Spinal cord (tissue), 10 donors: ENCODE data around the gene EEFSEC. TPM values are rescaled to one million over a fixed set of nuclear protein-coding genes. Genes with fewer than 3 reads are reported as not detected.

ENCODE experiments used
- DNase-seq, 6 donors: peaks; one replicate each; pipeline versions ENCODE4 v3.0.0 to v3.0.0-alpha.2; 2013 to 2015; ENCODE audit warnings: low spot score in 6 of 6, low read depth in 4 of 6
- H3K27ac ChIP-seq: one replicate; pipeline ENCODE4 v1.5.1; 2013; ENCODE audit warnings: low read depth, low read length, control low read depth
- H3K27me3 ChIP-seq: one replicate; pipeline ENCODE4 v1.6.1; 2013; ENCODE audit warnings: low read length; ENCODE audit not compliant: control insufficient read depth, insufficient read depth
- H3K36me3 ChIP-seq: one replicate; pipeline ENCODE4 v1.6.1; 2013; ENCODE audit warnings: low read length; ENCODE audit not compliant: control insufficient read depth, insufficient read depth
- H3K4me1 ChIP-seq: one replicate; pipeline ENCODE4 v1.6.1; 2013; ENCODE audit warnings: low read length; ENCODE audit not compliant: control insufficient read depth, insufficient read depth
- H3K4me3 ChIP-seq: one replicate; pipeline ENCODE4 v1.5.1; 2013; ENCODE audit warnings: low read depth, low read length, control low read depth
- H3K9me3 ChIP-seq: one replicate; pipeline ENCODE4 v1.6.1; 2013; ENCODE audit warnings: low read length; ENCODE audit not compliant: control insufficient read depth, insufficient read depth
- WGBS: methylation state at CpG from one replicate; pipeline ENCODE4 v1.1.5; 2013; ENCODE audit warnings: missing lambda C conversion rate; ENCODE audit not compliant: insufficient coverage; 5-methylcytosine and 5-hydroxymethylcytosine counted together
- polyA plus RNA-seq, 2 donors: library from polyadenylated mRNA; unstranded; fragments of 120-200 nt; gene quantifications; one replicate each; pipeline ENCODE4 v1.2.1, GENCODE V29; 2013; ENCODE audit not compliant: insufficient read length in 2 of 2
- total RNA-seq, 2 donors: library from RNA; depleted of rRNA in 1 of 2; stranded (reverse); fragments of 120-200 nt in 1 of 2; fragments of >200 nt in 1 of 2; gene quantifications; one replicate each; pipeline versions ENCODE4 v1.2.3 to v1.2.4, GENCODE V29; 2013 to 2014
- donor health status: healthy.

Gene EEFSEC
- total and polyA plus RNA-seq, 4 donors: 6.4 to 29.1 (median 18.3) TPM

- Histone ChIP-seq H3K27ac (no peak overlapping the region), H3K4me1 (peaks cover 34% of the 10 kb centered on the region), H3K27me3 (no peaks in the 10 kb centered on the region), H3K4me3 (no peak overlapping the region), H3K36me3 (peaks cover 12% of the 10 kb centered on the region), H3K9me3 (no peaks in the 10 kb centered on the region)
- no peak for DNase-seq
- 91% methylated on average over 12 of the region's 12 CpGs for WGBS
Observed at GRCh38 chr3:128349963-128350599, 196.8 kb downstream of the EEFSEC start.

GRCh38 chr3:128351546-128351945 lies 198.3 kb downstream of the EEFSEC start:
- H3K9me3 ChIP-seq: no peaks in the 10 kb centered on the region
- peaks cover 36% of the 10 kb centered on the region for H3K4me1 ChIP-seq
- 59% methylated on average over 7 of the region's 7 CpGs for WGBS
- DNase-seq: peak in 1 of 6 donors; percentile 28
- H3K36me3 ChIP-seq: peaks cover 12% of the 10 kb centered on the region
- no peak overlapping the region for H3K27ac ChIP-seq
- no peaks in the 10 kb centered on the region for H3K27me3 ChIP-seq
- H3K4me3 ChIP-seq: no peak overlapping the region

GRCh38 chr3:128352326-128352725 lies 199.0 kb downstream of the EEFSEC start:
- Histone ChIP-seq H3K36me3 (peaks cover 16% of the 10 kb centered on the region), H3K27ac (no peak overlapping the region), H3K27me3 (no peaks in the 10 kb centered on the region), H3K4me1 (peaks cover 36% of the 10 kb centered on the region), H3K9me3 (no peaks in the 10 kb centered on the region), H3K4me3 (no peak overlapping the region)
- DNase-seq: peak in 1 of 6 donors; percentile 37
- WGBS: 82% methylated on average over 8 of the region's 8 CpGs

GRCh38 chr3:128353361-128353965 lies 200.2 kb downstream of the EEFSEC start:
- peaks cover 40% of the 10 kb centered on the region for H3K4me1 ChIP-seq
- no peak overlapping the region for H3K4me3 ChIP-seq
- no peak for DNase-seq
- WGBS: 82% methylated on average over 7 of the region's 8 CpGs
- no peaks in the 10 kb centered on the region for H3K27me3 ChIP-seq
- H3K27ac ChIP-seq: no peak overlapping the region
- no peaks in the 10 kb centered on the region for H3K9me3 ChIP-seq
- H3K36me3 ChIP-seq: peaks cover 27% of the 10 kb centered on the region

- Histone ChIP-seq H3K9me3 (no peaks in the 10 kb centered on the region), H3K27me3 (no peaks in the 10 kb centered on the region), H3K4me1 (peaks cover 35% of the 10 kb centered on the region), H3K36me3 (peaks cover 32% of the 10 kb centered on the region), H3K27ac (no peak overlapping the region), H3K4me3 (no peak overlapping the region)
- 82% methylated on average over 8 of the region's 10 CpGs for WGBS
- DNase-seq: peak in 1 of 6 donors; percentile 9
Observed at GRCh38 chr3:128353991-128354687, 200.9 kb downstream of the EEFSEC start.

DNA sequence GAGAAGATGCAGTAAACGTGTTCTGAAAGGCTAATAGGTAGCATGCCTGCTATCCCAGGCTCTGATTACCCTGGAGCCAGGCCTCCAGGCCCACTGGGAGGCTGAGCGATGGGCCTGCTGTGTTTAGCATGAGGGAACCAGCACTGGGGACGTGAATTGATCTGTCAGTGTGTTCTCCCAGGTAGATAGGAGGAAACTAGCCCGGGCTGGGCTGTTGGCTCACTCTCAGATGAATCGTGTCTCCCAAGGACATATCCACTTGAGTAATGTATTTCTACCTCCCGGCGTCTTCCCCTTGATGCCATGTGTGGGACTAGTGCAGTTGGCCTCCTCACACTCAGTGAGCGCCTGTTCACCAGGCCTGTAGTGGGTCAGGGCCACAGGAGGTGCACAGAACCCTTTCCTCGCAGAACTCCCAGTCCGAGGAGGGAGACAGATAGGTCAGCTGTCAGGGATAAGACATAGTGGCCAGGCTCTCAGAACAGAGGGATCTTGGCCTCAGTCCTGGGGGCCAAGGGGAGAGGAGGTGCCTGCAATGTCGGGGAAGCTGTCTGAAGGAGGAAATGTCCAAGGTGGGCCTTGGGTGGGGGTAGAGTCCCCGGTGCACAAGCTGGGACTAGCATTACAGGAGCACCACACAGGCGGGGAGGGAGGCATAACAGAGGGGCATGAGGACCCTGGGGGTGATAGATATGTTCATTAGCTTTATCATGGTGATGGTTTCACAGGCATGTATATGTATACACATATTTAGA lies 201.7 kb downstream of the EEFSEC start:
- peaks cover 31% of the 10 kb centered on the region for H3K36me3 ChIP-seq
- no peak overlapping the region for H3K4me3 ChIP-seq
- WGBS: 82% methylated on average over 10 of the region's 13 CpGs
- H3K4me1 ChIP-seq: peaks cover 34% of the 10 kb centered on the region
- H3K27ac ChIP-seq: no peak overlapping the region
- H3K9me3 ChIP-seq: no peaks in the 10 kb centered on the region
- no peaks in the 10 kb centered on the region for H3K27me3 ChIP-seq
- DNase-seq: peak in 1 of 6 donors; percentile 31

DNA sequence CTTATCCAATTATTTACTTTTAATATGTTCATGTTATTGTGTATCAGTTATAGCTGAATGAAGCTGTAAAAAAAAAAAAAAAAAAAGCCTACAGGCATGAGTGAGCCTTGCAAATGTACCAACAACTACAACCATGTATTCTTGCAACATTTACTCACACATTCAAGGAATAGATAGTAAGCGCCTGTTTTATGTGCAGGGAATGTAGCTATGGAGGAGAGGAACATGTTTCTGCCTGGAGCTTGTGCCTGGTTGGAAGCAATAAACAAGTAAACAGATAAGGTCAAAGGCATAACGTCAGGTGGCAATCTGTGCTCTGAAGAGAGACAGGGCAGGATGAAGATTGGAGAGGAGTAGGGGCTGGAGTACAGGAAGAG lies 202.2 kb downstream of the EEFSEC start:
- no peak overlapping the region for H3K4me3 ChIP-seq
- H3K27me3 ChIP-seq: no peaks in the 10 kb centered on the region
- no peak for DNase-seq
- 59% methylated on average over 1 of the region's 2 CpGs for WGBS
- peaks cover 34% of the 10 kb centered on the region for H3K4me1 ChIP-seq
- no peaks in the 10 kb centered on the region for H3K9me3 ChIP-seq
- no peak overlapping the region for H3K27ac ChIP-seq
- H3K36me3 ChIP-seq: peaks cover 30% of the 10 kb centered on the region

DNA sequence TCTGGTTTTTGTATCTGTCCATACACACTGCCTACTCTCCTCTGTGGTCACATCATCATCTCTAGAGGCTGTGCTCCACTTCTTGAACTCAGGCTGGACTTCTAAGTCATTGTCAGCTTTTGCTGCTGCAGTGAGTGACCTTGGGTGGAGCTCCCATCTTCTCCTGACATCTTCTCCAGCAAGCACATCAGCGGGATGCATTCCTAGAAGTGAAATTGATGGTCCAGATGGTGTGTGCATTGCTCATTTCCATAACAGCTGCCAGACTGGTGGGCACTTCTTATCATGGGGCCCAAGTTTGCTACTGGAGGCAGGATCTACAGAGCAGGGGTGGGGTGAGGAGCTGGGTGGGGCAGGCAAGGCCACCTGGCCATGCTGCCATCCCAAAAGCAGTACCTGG lies 203.5 kb downstream of the EEFSEC start:
- Histone ChIP-seq H3K36me3 (peaks cover 33% of the 10 kb centered on the region), H3K4me1 (peaks cover 29% of the 10 kb centered on the region), H3K27me3 (no peaks in the 10 kb centered on the region), H3K4me3 (no peak overlapping the region), H3K9me3 (no peaks in the 10 kb centered on the region), H3K27ac (no peak overlapping the region)
- WGBS: no CpG with 5 or more reads among the region's 1 CpG
- no peak for DNase-seq

DNA sequence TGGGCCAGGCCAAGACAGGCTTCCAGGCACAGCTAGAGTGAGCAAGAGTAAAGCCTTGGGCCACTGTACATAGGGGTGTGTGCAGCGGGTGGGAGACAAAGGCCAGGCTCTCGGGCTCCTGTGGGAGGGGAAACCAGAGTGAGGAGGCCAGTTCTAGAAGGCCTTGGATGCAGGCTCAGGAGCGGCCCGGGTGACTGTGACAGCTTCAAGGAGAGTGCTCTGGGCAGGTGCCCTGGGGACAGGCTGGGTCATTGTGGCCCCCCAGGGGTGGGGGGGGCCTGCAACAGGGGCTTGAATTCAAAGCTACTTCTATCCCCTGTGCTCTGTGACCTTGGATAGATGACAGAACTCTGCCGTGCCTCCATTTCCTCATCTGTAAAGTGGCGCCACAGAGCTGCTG lies 204.3 kb downstream of the EEFSEC start:
- no peak overlapping the region for H3K27ac ChIP-seq
- peaks cover 27% of the 10 kb centered on the region for H3K4me1 ChIP-seq
- DNase-seq: no peak
- H3K36me3 ChIP-seq: peaks cover 32% of the 10 kb centered on the region
- no peak overlapping the region for H3K4me3 ChIP-seq
- H3K27me3 ChIP-seq: no peaks in the 10 kb centered on the region
- 92% methylated on average over 6 of the region's 6 CpGs for WGBS
- no peaks in the 10 kb centered on the region for H3K9me3 ChIP-seq
